DND-41 (cell line): ENCODE results near the gene ZMIZ1.

Experiments
- ATAC-seq: fragments of 200-7000 bp; cut with Tn5 transposase; 3 replicates; pipeline ENCODE4 v1.9.1; 2021; ENCODE audit warnings: low read depth; ENCODE audit not compliant: insufficient read depth
- DNase-seq: peaks from one replicate; pipeline ENCODE4 v3.0.0-alpha.2; 2020
- H2AFZ ChIP-seq: 2 replicates; pipeline ENCODE4 v1.6.0; 2012; ENCODE audit warnings: low read depth, low read length
- H3K27ac ChIP-seq: 2 replicates; pipeline ENCODE4 v1.5.1; 2012; ENCODE audit warnings: low read length, inconsistent platforms
- H3K27me3 ChIP-seq: fragments of 200-600 bp; sonication (generic); 2 replicates; pipeline ENCODE4 v1.6.0; 2012; ENCODE audit warnings: low read length, mild to moderate bottlenecking, inconsistent platforms; ENCODE audit not compliant: insufficient read depth, poor library complexity
- H3K36me3 ChIP-seq: 2 replicates; pipeline ENCODE4 v1.5.1; 2012; ENCODE audit warnings: low read length, inconsistent platforms; ENCODE audit not compliant: insufficient read depth
- H3K4me1 ChIP-seq: 2 replicates; pipeline ENCODE4 v1.5.1; 2012; ENCODE audit warnings: mild to moderate bottlenecking, low read length; ENCODE audit not compliant: insufficient read depth
- H3K4me2 ChIP-seq: 2 replicates; pipeline ENCODE4 v1.6.0; 2012; ENCODE audit warnings: mild to moderate bottlenecking, moderate library complexity, low read length, inconsistent platforms; ENCODE audit not compliant: insufficient read depth
- H3K4me3 ChIP-seq, 2 experiments: fragments of 200-600 bp in 1 of 2; shearing (Covaris generic) in 1 of 2; 2 replicates each; pipeline ENCODE4 v1.5.1; 2012 to 2016; ENCODE audit warnings: inconsistent platforms in 2 of 2, low read length in 2 of 2, mild to moderate bottlenecking in 2 of 2, low read depth in 1 of 2, moderate library complexity in 1 of 2
- H3K79me2 ChIP-seq: 2 replicates; pipeline ENCODE4 v1.6.0; 2012; ENCODE audit warnings: low read length, inconsistent platforms; ENCODE audit not compliant: insufficient read depth
- H3K9ac ChIP-seq: 2 replicates; pipeline ENCODE4 v1.6.0; 2012; ENCODE audit warnings: low read depth, mild to moderate bottlenecking, inconsistent platforms, low read length, moderate library complexity
- H3K9me3 ChIP-seq: 2 replicates; pipeline ENCODE4 v1.5.1; 2012; ENCODE audit warnings: low read length, moderate library complexity, mild to moderate bottlenecking, inconsistent platforms; ENCODE audit not compliant: insufficient read depth, severe bottlenecking
- H4K20me1 ChIP-seq: 2 replicates; pipeline ENCODE4 v1.6.0; 2012; ENCODE audit warnings: low read length; ENCODE audit not compliant: insufficient read depth
- EZH2 ChIP-seq: IDR thresholded peaks from 3 replicates; pipeline ENCODE4 v1.6.1; 2012; ENCODE audit warnings: borderline replicate concordance, low read depth, mild to moderate bottlenecking, moderate library complexity, low read length, inconsistent platforms; ENCODE audit not compliant: severe bottlenecking
- TF ChIP-seq, protein P1 (sequence below): IDR thresholded peaks from 2 replicates; pipeline ENCODE4 v1.5.1; 2012; ENCODE audit warnings: borderline replicate concordance, low read length, moderate library complexity, mild to moderate bottlenecking; ENCODE audit not compliant: poor library complexity, severe bottlenecking; ENCODE audit errors: extremely low read depth

The ZMIZ1 gene

GRCh38 chr10:79334573-79334972 is 265.8 kb downstream of the ZMIZ1 start:
- peaks cover 13% of the 10 kb centered on the region for H4K20me1 ChIP-seq
- H3K9me3 ChIP-seq: no peaks in the 10 kb centered on the region
- no peak overlapping the region for H3K4me2 ChIP-seq
- no peak for TF ChIP-seq EZH2
- TF ChIP-seq, protein P1, sequence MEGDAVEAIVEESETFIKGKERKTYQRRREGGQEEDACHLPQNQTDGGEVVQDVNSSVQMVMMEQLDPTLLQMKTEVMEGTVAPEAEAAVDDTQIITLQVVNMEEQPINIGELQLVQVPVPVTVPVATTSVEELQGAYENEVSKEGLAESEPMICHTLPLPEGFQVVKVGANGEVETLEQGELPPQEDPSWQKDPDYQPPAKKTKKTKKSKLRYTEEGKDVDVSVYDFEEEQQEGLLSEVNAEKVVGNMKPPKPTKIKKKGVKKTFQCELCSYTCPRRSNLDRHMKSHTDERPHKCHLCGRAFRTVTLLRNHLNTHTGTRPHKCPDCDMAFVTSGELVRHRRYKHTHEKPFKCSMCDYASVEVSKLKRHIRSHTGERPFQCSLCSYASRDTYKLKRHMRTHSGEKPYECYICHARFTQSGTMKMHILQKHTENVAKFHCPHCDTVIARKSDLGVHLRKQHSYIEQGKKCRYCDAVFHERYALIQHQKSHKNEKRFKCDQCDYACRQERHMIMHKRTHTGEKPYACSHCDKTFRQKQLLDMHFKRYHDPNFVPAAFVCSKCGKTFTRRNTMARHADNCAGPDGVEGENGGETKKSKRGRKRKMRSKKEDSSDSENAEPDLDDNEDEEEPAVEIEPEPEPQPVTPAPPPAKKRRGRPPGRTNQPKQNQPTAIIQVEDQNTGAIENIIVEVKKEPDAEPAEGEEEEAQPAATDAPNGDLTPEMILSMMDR: no peak
- no peak overlapping the region for H3K4me3 ChIP-seq
- H3K4me1 ChIP-seq: peaks cover 7% of the 10 kb centered on the region; the same call in 1 of the 2 replicates
- no peaks in the 10 kb centered on the region for H3K36me3 ChIP-seq
- DNase-seq (no peak), ATAC-seq (no peak)
- no peak overlapping the region for H3K27ac ChIP-seq
- H3K9ac ChIP-seq: no peak overlapping the region
- no peaks in the 10 kb centered on the region for H3K79me2 ChIP-seq
- peaks cover 7% of the 10 kb centered on the region for H3K27me3 ChIP-seq
- no peak overlapping the region for H2AFZ ChIP-seq

DNA sequence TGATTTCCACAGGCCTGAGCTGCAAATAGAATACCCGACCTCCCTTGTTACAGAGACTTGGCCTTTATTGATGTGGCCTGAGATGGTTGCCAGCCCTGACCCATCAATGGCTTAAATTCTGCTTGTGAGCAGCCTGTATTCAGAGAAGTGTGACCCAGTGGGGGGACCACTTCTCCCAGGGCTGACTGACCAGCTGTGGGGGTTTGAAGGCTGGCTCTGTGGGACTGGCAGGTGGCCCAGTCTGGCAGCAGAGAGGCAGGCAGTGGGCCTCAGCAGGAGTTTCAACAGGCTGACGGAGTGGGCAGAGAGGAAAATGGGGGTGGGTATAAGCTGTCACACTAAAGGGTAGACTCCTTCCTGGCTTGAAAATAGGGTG is 266.3 kb downstream of the ZMIZ1 start:
- Histone ChIP-seq H3K27ac (no peak overlapping the region), H3K9ac (no peak overlapping the region), H3K4me2 (no peak overlapping the region), H3K27me3 (peaks cover 7% of the 10 kb centered on the region), H3K9me3 (no peaks in the 10 kb centered on the region), H3K4me3 (no peak overlapping the region), H4K20me1 (peaks cover 13% of the 10 kb centered on the region), H2AFZ (no peak overlapping the region), H3K79me2 (no peaks in the 10 kb centered on the region), H3K36me3 (no peaks in the 10 kb centered on the region), H3K4me1 (peaks cover 7% of the 10 kb centered on the region; the same call in 1 of the 2 replicates)
- DNase-seq (no peak), ATAC-seq (no peak)
- TF ChIP-seq, protein P1: no peak
- no peak for TF ChIP-seq EZH2

DNA sequence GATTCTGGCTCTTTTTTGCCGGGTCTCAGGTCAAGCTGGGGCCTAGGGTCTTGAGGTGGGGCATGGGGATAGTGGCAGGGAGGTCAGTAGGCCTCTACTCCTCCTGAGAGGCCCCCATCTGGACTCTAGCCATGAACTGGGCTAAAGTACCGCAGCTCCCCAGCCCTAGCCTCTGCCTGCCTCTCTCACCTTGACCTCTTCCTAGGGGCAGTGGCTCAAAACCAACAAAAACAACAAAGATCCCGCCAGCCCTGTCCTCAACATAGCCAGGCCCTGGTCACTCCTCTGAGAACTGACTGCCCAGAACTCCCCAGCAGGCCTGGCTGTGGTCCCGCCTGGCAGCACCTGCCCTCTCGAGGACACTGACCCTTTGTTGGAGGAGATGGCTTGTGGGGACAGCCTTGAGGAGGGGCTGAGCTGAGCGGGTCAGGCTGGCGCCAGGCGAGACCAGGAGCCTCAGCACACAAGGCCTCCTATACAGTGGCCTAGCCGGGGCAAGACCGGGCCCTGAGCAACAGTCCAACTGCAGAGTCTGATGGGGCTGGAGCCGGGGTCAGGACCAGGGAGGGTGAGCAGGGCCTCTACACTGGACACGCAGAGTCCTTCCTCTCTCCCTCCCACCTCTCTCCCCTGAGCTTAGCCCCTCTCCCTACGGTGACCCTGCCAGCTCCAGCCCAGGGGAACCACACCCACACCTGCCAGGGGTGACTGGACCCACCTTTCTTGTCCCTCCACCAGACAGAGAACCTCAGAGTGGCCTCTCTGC is 266.9 kb downstream of the ZMIZ1 start:
- no peak overlapping the region for H3K4me3 ChIP-seq
- no peak overlapping the region for H3K9ac ChIP-seq
- H3K27me3 ChIP-seq: peaks cover 5% of the 10 kb centered on the region
- no peaks in the 10 kb centered on the region for H3K9me3 ChIP-seq
- H3K4me2 ChIP-seq: no peak overlapping the region
- no peaks in the 10 kb centered on the region for H3K36me3 ChIP-seq
- no peaks in the 10 kb centered on the region for H3K79me2 ChIP-seq
- no peak overlapping the region for H2AFZ ChIP-seq
- H3K4me1 ChIP-seq: peaks cover 7% of the 10 kb centered on the region; the same call in 1 of the 2 replicates
- ATAC-seq (no peak), DNase-seq (no peak)
- H4K20me1 ChIP-seq: peaks cover 16% of the 10 kb centered on the region
- TF ChIP-seq, protein P1: no peak
- no peak for TF ChIP-seq EZH2
- no peak overlapping the region for H3K27ac ChIP-seq
